Measurements from ENCODE around the gene GRIN3B.

GRIN3B gene

DNA sequence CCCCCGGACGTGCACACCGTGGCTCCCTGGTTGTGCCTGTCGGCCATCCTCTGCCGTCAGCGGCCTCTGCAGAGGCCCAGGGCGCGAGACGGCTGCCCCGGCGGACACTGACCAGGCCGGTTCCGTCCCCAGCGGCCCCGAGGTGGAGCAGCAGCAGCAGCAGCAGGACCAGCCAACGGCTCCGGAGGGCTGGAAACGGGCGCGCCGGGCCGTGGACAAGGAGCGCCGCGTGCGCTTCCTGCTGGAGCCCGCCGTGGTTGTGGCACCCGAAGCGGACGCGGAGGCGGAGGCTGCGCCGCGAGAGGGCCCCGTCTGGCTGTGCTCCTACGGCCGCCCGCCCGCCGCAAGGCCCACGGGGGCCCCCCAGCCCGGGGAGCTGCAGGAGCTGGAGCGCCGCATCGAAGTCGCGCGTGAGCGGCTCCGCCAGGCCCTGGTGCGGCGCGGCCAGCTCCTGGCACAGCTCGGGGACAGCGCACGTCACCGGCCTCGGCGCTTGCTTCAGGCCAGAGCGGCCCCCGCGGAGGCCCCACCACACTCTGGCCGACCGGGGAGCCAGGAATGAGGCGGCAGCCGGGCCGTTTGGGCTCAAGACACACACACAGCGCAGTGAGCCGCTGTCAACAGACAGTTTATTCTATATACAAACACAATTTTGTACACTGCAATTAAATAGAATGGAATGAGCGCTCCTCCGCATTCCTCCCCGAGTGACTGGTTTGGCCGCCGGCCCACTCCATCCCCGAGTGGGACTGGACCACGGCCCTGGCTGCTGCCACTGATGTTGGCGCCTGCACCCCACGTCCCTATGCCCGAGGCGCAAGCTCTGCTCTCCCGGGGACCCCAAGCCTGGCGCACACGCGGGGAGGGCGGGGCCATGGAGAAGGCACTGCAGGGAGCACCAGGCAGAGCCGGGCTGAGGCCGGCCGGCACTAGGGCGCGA lies 9.1 kb downstream of the GRIN3B start:
- no peak overlapping the region for H3K27ac ChIP-seq (ENCODE audit: low read depth, low read length)

GRCh38 chr19:1009981-1010538 lies 9.8 kb downstream of the GRIN3B start:
- Histone ChIP-seq H3K27ac (ENCODE audit: low read depth, low read length) (no peak overlapping the region), H3K4me2 (ENCODE audit: low read length) (no peak overlapping the region), H3K36me3 (ENCODE audit: control insufficient read depth, low read length) (peaks cover 70% of the 10 kb centered on the region), H4K20me1 (ENCODE audit: control insufficient read depth, insufficient read depth, low read depth, low read length) (peaks cover 4% of the 10 kb centered on the region; the same call in 1 of the 2 replicates), H3K4me3 (ENCODE audit: low read length) (no peak overlapping the region), H3K9me3 (ENCODE audit: control insufficient read depth, insufficient read depth, low read length) (no peaks in the 10 kb centered on the region), H3K79me2 (ENCODE audit: control insufficient read depth, low read length) (peaks cover 23% of the 10 kb centered on the region), H3K27me3 (ENCODE audit: control insufficient read depth, low read length) (no peaks in the 10 kb centered on the region), H3K9me2 (replicated peaks; ENCODE audit: control insufficient read depth, low read length) (no peaks in the 10 kb centered on the region), H3K4me1 (ENCODE audit: control insufficient read depth, low read length) (no peaks in the 10 kb centered on the region), H3F3A (ENCODE audit: control insufficient read depth, insufficient read depth) (no peaks in the 10 kb centered on the region)
- no peak for TF ChIP-seq EZH2phosphoT487 (IDR thresholded peaks at IDR 0.05; ENCODE audit: borderline replicate concordance, low read length)
- TF ChIP-seq, protein P1, sequence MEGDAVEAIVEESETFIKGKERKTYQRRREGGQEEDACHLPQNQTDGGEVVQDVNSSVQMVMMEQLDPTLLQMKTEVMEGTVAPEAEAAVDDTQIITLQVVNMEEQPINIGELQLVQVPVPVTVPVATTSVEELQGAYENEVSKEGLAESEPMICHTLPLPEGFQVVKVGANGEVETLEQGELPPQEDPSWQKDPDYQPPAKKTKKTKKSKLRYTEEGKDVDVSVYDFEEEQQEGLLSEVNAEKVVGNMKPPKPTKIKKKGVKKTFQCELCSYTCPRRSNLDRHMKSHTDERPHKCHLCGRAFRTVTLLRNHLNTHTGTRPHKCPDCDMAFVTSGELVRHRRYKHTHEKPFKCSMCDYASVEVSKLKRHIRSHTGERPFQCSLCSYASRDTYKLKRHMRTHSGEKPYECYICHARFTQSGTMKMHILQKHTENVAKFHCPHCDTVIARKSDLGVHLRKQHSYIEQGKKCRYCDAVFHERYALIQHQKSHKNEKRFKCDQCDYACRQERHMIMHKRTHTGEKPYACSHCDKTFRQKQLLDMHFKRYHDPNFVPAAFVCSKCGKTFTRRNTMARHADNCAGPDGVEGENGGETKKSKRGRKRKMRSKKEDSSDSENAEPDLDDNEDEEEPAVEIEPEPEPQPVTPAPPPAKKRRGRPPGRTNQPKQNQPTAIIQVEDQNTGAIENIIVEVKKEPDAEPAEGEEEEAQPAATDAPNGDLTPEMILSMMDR (IDR thresholded peaks at IDR 0.05; ENCODE audit: low read depth, low read length, poor library complexity, severe bottlenecking), result no peak

More for the DNA sequence above, 9.1 kb downstream of the GRIN3B start:
- no peaks in the 10 kb centered on the region for H3K4me1 ChIP-seq (ENCODE audit: control insufficient read depth, low read length)
- TF ChIP-seq, protein P1 (IDR thresholded peaks at IDR 0.05; ENCODE audit: low read depth, low read length, poor library complexity, severe bottlenecking), result no peak
- no peak for TF ChIP-seq EZH2phosphoT487 (IDR thresholded peaks at IDR 0.05; ENCODE audit: borderline replicate concordance, low read length)
- H3K79me2 ChIP-seq (ENCODE audit: control insufficient read depth, low read length), result peaks cover 15% of the 10 kb centered on the region
- peaks cover 4% of the 10 kb centered on the region; the same call in 1 of the 2 replicates for H4K20me1 ChIP-seq (ENCODE audit: control insufficient read depth, insufficient read depth, low read depth, low read length)
- no peak overlapping the region for H3K4me2 ChIP-seq (ENCODE audit: low read length)
- no peaks in the 10 kb centered on the region for H3K9me2 ChIP-seq (replicated peaks; ENCODE audit: control insufficient read depth, low read length)
- H3K27me3 ChIP-seq (ENCODE audit: control insufficient read depth, low read length), result no peaks in the 10 kb centered on the region
- no peak overlapping the region for H3K4me3 ChIP-seq (ENCODE audit: low read length)
- H3F3A ChIP-seq (ENCODE audit: control insufficient read depth, insufficient read depth), result no peaks in the 10 kb centered on the region
- no peaks in the 10 kb centered on the region for H3K9me3 ChIP-seq (ENCODE audit: control insufficient read depth, insufficient read depth, low read length)
- H3K36me3 ChIP-seq (ENCODE audit: control insufficient read depth, low read length), result peaks cover 62% of the 10 kb centered on the region

GRCh38 chr19:1010586-1011510 lies 10.6 kb downstream of the GRIN3B start:
- Histone ChIP-seq H3K4me2 (ENCODE audit: low read length) (no peak overlapping the region), H3K4me3 (ENCODE audit: low read length) (no peak overlapping the region), H3K27ac (ENCODE audit: low read depth, low read length) (no peak overlapping the region), H3K27me3 (ENCODE audit: control insufficient read depth, low read length) (no peaks in the 10 kb centered on the region), H3F3A (ENCODE audit: control insufficient read depth, insufficient read depth) (no peaks in the 10 kb centered on the region), H3K36me3 (ENCODE audit: control insufficient read depth, low read length) (peaks cover 77% of the 10 kb centered on the region), H3K4me1 (ENCODE audit: control insufficient read depth, low read length) (no peaks in the 10 kb centered on the region), H3K79me2 (ENCODE audit: control insufficient read depth, low read length) (peaks cover 31% of the 10 kb centered on the region), H3K9me3 (ENCODE audit: control insufficient read depth, insufficient read depth, low read length) (no peaks in the 10 kb centered on the region), H3K9me2 (replicated peaks; ENCODE audit: control insufficient read depth, low read length) (no peaks in the 10 kb centered on the region), H4K20me1 (ENCODE audit: control insufficient read depth, insufficient read depth, low read depth, low read length) (peaks cover 8% of the 10 kb centered on the region; the same call in 1 of the 2 replicates)
- TF ChIP-seq EZH2phosphoT487 (IDR thresholded peaks at IDR 0.05; ENCODE audit: borderline replicate concordance, low read length), result no peak
- TF ChIP-seq, protein P1 (IDR thresholded peaks at IDR 0.05; ENCODE audit: low read depth, low read length, poor library complexity, severe bottlenecking), result no peak

All from DOHH2 (cell line).